AG10803 (cell line): ENCODE measurements around the gene PAPOLB.

Source experiments
- DNase-seq: peaks from one replicate; pipeline ENCODE4 v3.0.0; 2010; ENCODE audit warnings: low read depth
- H3K4me3 ChIP-seq: 2 replicates; pipeline ENCODE4 v1.5.1; 2011; ENCODE audit warnings: mild to moderate bottlenecking, low read length, control low read depth
- CTCF ChIP-seq: conservative IDR thresholded peaks from 2 replicates; pipeline ENCODE4 v1.5.1; 2011; ENCODE audit warnings: mild to moderate bottlenecking, low read length, control low read depth, inconsistent platforms

Gene PAPOLB

GRCh38 chr7:4851459-4852422 is 10.1 kb downstream of the PAPOLB start:
- no peak overlapping the region for H3K4me3 ChIP-seq
- TF ChIP-seq CTCF = no peak
- peak; percentile 9 for DNase-seq

- no peak for DNase-seq
- H3K4me3 ChIP-seq = no peak overlapping the region
- no peak for TF ChIP-seq CTCF
Observed at GRCh38 chr7:4850262-4850795, 11.5 kb downstream of the PAPOLB start.

GRCh38 chr7:4849390-4849789 is 12.4 kb downstream of the PAPOLB start:
- peak; percentile 30 for DNase-seq
- H3K4me3 ChIP-seq = no peak overlapping the region
- peak; percentile 41; the same call in 1 of the 2 replicates for TF ChIP-seq CTCF

GRCh38 chr7:4845740-4846142 is 16.1 kb downstream of the PAPOLB start:
- peak; percentile 5 for DNase-seq
- TF ChIP-seq CTCF = 0 out of 2 replicates have a peak, but pooled peaks have one; percentile 17
- peak overlapping the region; percentile 26 for H3K4me3 ChIP-seq

- no peak for TF ChIP-seq CTCF
- no peak overlapping the region for H3K4me3 ChIP-seq
- no peak for DNase-seq
Observed at GRCh38 chr7:4842319-4843064, 19.3 kb downstream of the PAPOLB start.

GRCh38 chr7:4841836-4842235 is 20.0 kb downstream of the PAPOLB start:
- TF ChIP-seq CTCF = no peak
- H3K4me3 ChIP-seq = no peak overlapping the region
- no peak for DNase-seq
